ENCODE results near the gene BOLA2.
"Not testable (repeated sequence)": the region's sequence is repeated elsewhere in the genome, so short reads cannot be mapped to it uniquely, and the experiment has no call there.

BOLA2 gene

GRCh38 chr16:29454269-29454668 lies at the start of gene BOLA2, which contains the start of gene SLX1B:
Gene BOLA2 (minus strand): TSS chr16:29454351. CDS start chr16:29454253, 98 bp downstream.
Gene SLX1B (plus strand): TSS chr16:29454533.
- DNase-seq, result not testable (repeated sequence)

GRCh38 chr16:29482276-29482675 lies 28.1 kb upstream of the BOLA2 start:
- not testable (repeated sequence) for DNase-seq

GRCh38 chr16:29472065-29472464 lies 17.9 kb upstream of the BOLA2 start:
- DNase-seq, result not testable (repeated sequence)

- not testable (repeated sequence) for DNase-seq
These were observed 15.5 kb upstream of the BOLA2 start for GRCh38 chr16:29469660-29470059.

- not testable (repeated sequence) for DNase-seq
These were observed 13.7 kb upstream of the BOLA2 start for GRCh38 chr16:29467654-29468366.

- DNase-seq, result not testable (repeated sequence)
These were observed 12.8 kb upstream of the BOLA2 start for GRCh38 chr16:29466904-29467303.

- DNase-seq, result not testable (repeated sequence)
These were observed 12.1 kb upstream of the BOLA2 start for GRCh38 chr16:29465985-29466824.

GRCh38 chr16:29460647-29461030 lies 6.5 kb upstream of the BOLA2 start:
- not testable (repeated sequence) for DNase-seq

- DNase-seq, result not testable (repeated sequence)
These were observed 5.8 kb upstream of the BOLA2 start, which contains the start of gene SULT1A4 for GRCh38 chr16:29459706-29460646. Gene SULT1A4 (plus strand): TSS chr16:29459913. CDS start chr16:29461386, 1,473 bp downstream.

- not testable (repeated sequence) for DNase-seq
These were observed 3.5 kb upstream of the BOLA2 start for GRCh38 chr16:29457660-29458059.

- not testable (repeated sequence) for DNase-seq
These were observed 677 bp upstream of the BOLA2 start for GRCh38 chr16:29454828-29455227.

- not testable (repeated sequence) for DNase-seq
These were observed 397 bp downstream of the BOLA2 start for GRCh38 chr16:29453754-29454153.

GRCh38 chr16:29425390-29425789 lies 28.8 kb downstream of the BOLA2 start:
- DNase-seq, result not testable (repeated sequence)

GRCh38 chr16:29423587-29423986 lies 30.6 kb downstream of the BOLA2 start:
- DNase-seq, result not testable (repeated sequence)

- not testable (repeated sequence) for DNase-seq
These were observed 48.9 kb downstream of the BOLA2 start for GRCh38 chr16:29405249-29405648.

All from CD4-positive, alpha-beta T cell treated with Interleukin-17A for 4 hours (primary cell).